ENCODE data around the gene PPA1. TPM values are rescaled to one million over a fixed set of nuclear protein-coding genes. Genes with fewer than 3 reads are reported as not detected.

PPA1 gene
- total RNA-seq, result 54.3 TPM
- polyA plus RNA-seq, result 100 to 1,000 TPM; 142 to 232 (median 167) TPM

GRCh38 chr10:70233109-70233938 lies at the start of gene PPA1:
Gene PPA1, minus strand, starts transcription at chr10:70233429. Its CDS starts 102 bp downstream, at chr10:70233327.
- peak within 1 kb of the TSS; percentile 79 for H3K27ac ChIP-seq (ENCODE audit: insufficient read depth, low read length, poor library complexity, severe bottlenecking)
- peak within 1 kb of the TSS; percentile 92 for H3K4me3 ChIP-seq (ENCODE audit: low read depth, low read length)
- H3K4me1 Mint-ChIP-seq, result peaks cover 15 to 39% (median 30%) of the 10 kb centered on the region in 4 donors
- ATAC-seq (ENCODE audit: low read depth in 2 of 2) (peak; percentile 96 to 97), DNase-seq (peak; percentile 98 to 99 (median 99))
- H3K4me3 Mint-ChIP-seq, result peak within 1 kb of the TSS; percentile 80 to 99 (median 89)
- peaks cover 16% of the 10 kb centered on the region for H3K4me1 ChIP-seq (ENCODE audit: control insufficient read depth, insufficient read depth, low read length, poor library complexity, severe bottlenecking)
- peaks cover 0 to 3% (median 0%) of the 10 kb centered on the region in 7 donors for H3K9me3 Mint-ChIP-seq
- H3K36me3 ChIP-seq (ENCODE audit: control insufficient read depth, insufficient read depth, low read length), result peaks cover 5% of the 10 kb centered on the region
- peak within 1 kb of the TSS; percentile 88 to 96 (median 96) for H3K27ac Mint-ChIP-seq
- no peaks in the 10 kb centered on the region for H3K27me3 Mint-ChIP-seq
- no peaks in the 10 kb centered on the region for H3K27me3 ChIP-seq (ENCODE audit: control insufficient read depth, insufficient read depth, low read length)
- no peaks in the 10 kb centered on the region for H3K9me3 ChIP-seq (ENCODE audit: control insufficient read depth in 2 of 2, low read length in 2 of 2)
- H3K36me3 Mint-ChIP-seq, result peaks cover 11% of the 10 kb centered on the region

- no peak for ATAC-seq (ENCODE audit: low read depth in 2 of 2)
Observed at GRCh38 chr10:70281609-70282008, 48.4 kb upstream of the PPA1 start.

GRCh38 chr10:70280099-70280498 lies 46.9 kb upstream of the PPA1 start:
- Histone ChIP-seq H3K27me3 (ENCODE audit: control insufficient read depth, insufficient read depth, low read length) (peaks cover 20% of the 10 kb centered on the region), H3K27ac (ENCODE audit: insufficient read depth, low read length, poor library complexity, severe bottlenecking) (no peak overlapping the region), H3K36me3 (ENCODE audit: control insufficient read depth, insufficient read depth, low read length) (no peaks in the 10 kb centered on the region), H3K4me3 (ENCODE audit: low read depth, low read length) (no peak overlapping the region), H3K9me3 (ENCODE audit: control insufficient read depth in 2 of 2, low read length in 2 of 2) (peaks cover 3 to 4% of the 10 kb centered on the region in 2 experiments), H3K4me1 (ENCODE audit: control insufficient read depth, insufficient read depth, low read length, poor library complexity, severe bottlenecking) (no peaks in the 10 kb centered on the region)
- DNase-seq (no peak), ATAC-seq (ENCODE audit: low read depth in 2 of 2) (no peak)
- Mint-ChIP-seq H3K4me1 (peaks cover 0 to 2% (median 0%) of the 10 kb centered on the region in 4 donors), H3K27me3 (peaks cover 45% of the 10 kb centered on the region), H3K4me3 (no peak overlapping the region), H3K9me3 (peaks cover 0 to 6% (median 0%) of the 10 kb centered on the region in 7 donors), H3K27ac (no peak overlapping the region), H3K36me3 (no peaks in the 10 kb centered on the region)

More at GRCh38 chr10:70281609-70282008, 48.4 kb upstream of the PPA1 start:
- H3K27me3 ChIP-seq (ENCODE audit: control insufficient read depth, insufficient read depth, low read length), result peaks cover 28% of the 10 kb centered on the region
- H3K27me3 Mint-ChIP-seq, result peaks cover 57% of the 10 kb centered on the region
- no peak overlapping the region for H3K27ac Mint-ChIP-seq
- no peak for DNase-seq
- no peak overlapping the region for H3K4me3 Mint-ChIP-seq
- no peak overlapping the region for H3K27ac ChIP-seq (ENCODE audit: insufficient read depth, low read length, poor library complexity, severe bottlenecking)
- H3K4me3 ChIP-seq (ENCODE audit: low read depth, low read length), result no peak overlapping the region
- peaks cover 0 to 2% (median 0%) of the 10 kb centered on the region in 4 donors for H3K4me1 Mint-ChIP-seq
- H3K4me1 ChIP-seq (ENCODE audit: control insufficient read depth, insufficient read depth, low read length, poor library complexity, severe bottlenecking), result no peaks in the 10 kb centered on the region
- peaks cover 3 to 4% of the 10 kb centered on the region in 2 experiments for H3K9me3 ChIP-seq (ENCODE audit: control insufficient read depth in 2 of 2, low read length in 2 of 2)
- no peaks in the 10 kb centered on the region for H3K36me3 ChIP-seq (ENCODE audit: control insufficient read depth, insufficient read depth, low read length)
- H3K36me3 Mint-ChIP-seq, result no peaks in the 10 kb centered on the region
- peaks cover 0 to 6% (median 3%) of the 10 kb centered on the region in 7 donors for H3K9me3 Mint-ChIP-seq

GRCh38 chr10:70277396-70278030 lies 44.3 kb upstream of the PPA1 start:
- no peak for ATAC-seq (ENCODE audit: low read depth in 2 of 2)
- Histone ChIP-seq H3K4me3 (ENCODE audit: low read depth, low read length) (no peak overlapping the region), H3K4me1 (ENCODE audit: control insufficient read depth, insufficient read depth, low read length, poor library complexity, severe bottlenecking) (no peaks in the 10 kb centered on the region), H3K36me3 (ENCODE audit: control insufficient read depth, insufficient read depth, low read length) (no peaks in the 10 kb centered on the region), H3K27ac (ENCODE audit: insufficient read depth, low read length, poor library complexity, severe bottlenecking) (no peak overlapping the region), H3K9me3 (ENCODE audit: control insufficient read depth in 2 of 2, low read length in 2 of 2) (no peaks in the 10 kb centered on the region), H3K27me3 (ENCODE audit: control insufficient read depth, insufficient read depth, low read length) (peaks cover 6% of the 10 kb centered on the region)
- Mint-ChIP-seq H3K36me3 (no peaks in the 10 kb centered on the region), H3K27me3 (peaks cover 24% of the 10 kb centered on the region), H3K27ac (no peak overlapping the region), H3K4me1 (peaks cover 0 to 7% (median 5%) of the 10 kb centered on the region in 4 donors), H3K9me3 (peaks cover 0 to 2% (median 0%) of the 10 kb centered on the region in 7 donors), H3K4me3 (no peak overlapping the region)
- DNase-seq, result no peak

GRCh38 chr10:70274643-70275042 lies 41.4 kb upstream of the PPA1 start:
- Histone ChIP-seq H3K27me3 (ENCODE audit: control insufficient read depth, insufficient read depth, low read length) (no peaks in the 10 kb centered on the region), H3K27ac (ENCODE audit: insufficient read depth, low read length, poor library complexity, severe bottlenecking) (no peak overlapping the region), H3K9me3 (ENCODE audit: control insufficient read depth in 2 of 2, low read length in 2 of 2) (no peaks in the 10 kb centered on the region), H3K4me1 (ENCODE audit: control insufficient read depth, insufficient read depth, low read length, poor library complexity, severe bottlenecking) (no peaks in the 10 kb centered on the region), H3K4me3 (ENCODE audit: low read depth, low read length) (no peak overlapping the region), H3K36me3 (ENCODE audit: control insufficient read depth, insufficient read depth, low read length) (no peaks in the 10 kb centered on the region)
- no peak for ATAC-seq (ENCODE audit: low read depth in 2 of 2)
- Mint-ChIP-seq H3K9me3 (peaks cover 0 to 2% (median 0%) of the 10 kb centered on the region in 7 donors), H3K36me3 (no peaks in the 10 kb centered on the region), H3K27me3 (no peaks in the 10 kb centered on the region), H3K4me1 (peaks cover 0 to 11% (median 7%) of the 10 kb centered on the region in 4 donors), H3K4me3 (no peak overlapping the region), H3K27ac (no peak overlapping the region)
- no peak for DNase-seq

GRCh38 chr10:70272925-70273316 lies 39.7 kb upstream of the PPA1 start:
- Histone ChIP-seq H3K4me3 (ENCODE audit: low read depth, low read length) (peak overlapping the region; percentile 55), H3K36me3 (ENCODE audit: control insufficient read depth, insufficient read depth, low read length) (no peaks in the 10 kb centered on the region), H3K4me1 (ENCODE audit: control insufficient read depth, insufficient read depth, low read length, poor library complexity, severe bottlenecking) (no peaks in the 10 kb centered on the region), H3K27ac (ENCODE audit: insufficient read depth, low read length, poor library complexity, severe bottlenecking) (no peak overlapping the region), H3K27me3 (ENCODE audit: control insufficient read depth, insufficient read depth, low read length) (no peaks in the 10 kb centered on the region), H3K9me3 (ENCODE audit: control insufficient read depth in 2 of 2, low read length in 2 of 2) (no peaks in the 10 kb centered on the region)
- Mint-ChIP-seq H3K36me3 (no peaks in the 10 kb centered on the region), H3K4me3 (peak overlapping the region in 2 of 4 donors; percentile 26 to 66), H3K27ac (peak overlapping the region in 2 of 3 donors; percentile 55 to 68), H3K4me1 (peaks cover 0 to 11% (median 7%) of the 10 kb centered on the region in 4 donors), H3K27me3 (no peaks in the 10 kb centered on the region), H3K9me3 (peaks cover 0 to 2% (median 0%) of the 10 kb centered on the region in 7 donors)
- ATAC-seq (ENCODE audit: low read depth in 2 of 2) (peak; percentile 71 to 75), DNase-seq (peak in 2 of 3 donors; percentile 62 to 77)

- Histone ChIP-seq H3K4me1 (ENCODE audit: control insufficient read depth, insufficient read depth, low read length, poor library complexity, severe bottlenecking) (no peaks in the 10 kb centered on the region), H3K27ac (ENCODE audit: insufficient read depth, low read length, poor library complexity, severe bottlenecking) (no peak overlapping the region), H3K4me3 (ENCODE audit: low read depth, low read length) (peak overlapping the region; percentile 55), H3K36me3 (ENCODE audit: control insufficient read depth, insufficient read depth, low read length) (no peaks in the 10 kb centered on the region), H3K27me3 (ENCODE audit: control insufficient read depth, insufficient read depth, low read length) (no peaks in the 10 kb centered on the region), H3K9me3 (ENCODE audit: control insufficient read depth in 2 of 2, low read length in 2 of 2) (no peaks in the 10 kb centered on the region)
- H3K4me1 Mint-ChIP-seq, result peaks cover 0 to 11% (median 7%) of the 10 kb centered on the region in 4 donors
- no peak for DNase-seq
- peak overlapping the region in 2 of 3 donors; percentile 55 to 68 for H3K27ac Mint-ChIP-seq
- ATAC-seq (ENCODE audit: low read depth in 2 of 2), result no peak
- H3K27me3 Mint-ChIP-seq, result no peaks in the 10 kb centered on the region
- no peaks in the 10 kb centered on the region for H3K36me3 Mint-ChIP-seq
- peaks cover 0 to 2% (median 0%) of the 10 kb centered on the region in 7 donors for H3K9me3 Mint-ChIP-seq
- peak overlapping the region in 2 of 4 donors; percentile 16 to 66 for H3K4me3 Mint-ChIP-seq
Observed at GRCh38 chr10:70271996-70272924, 39.0 kb upstream of the PPA1 start.
